Erythroblast (primary cell): ENCODE measurements around the gene PLA2G4C.

Experiments used
- GATA1 ChIP-seq: IDR thresholded peaks from 2 replicates; pipeline ENCODE4 v1.6.1; 2011; ENCODE audit warnings: low read depth, mild to moderate bottlenecking, control low read depth, low read length, moderate library complexity
- POLR2A ChIP-seq: IDR thresholded peaks from 2 replicates; pipeline ENCODE4 v1.6.1; 2011; ENCODE audit warnings: mild to moderate bottlenecking, low read length

DNA sequence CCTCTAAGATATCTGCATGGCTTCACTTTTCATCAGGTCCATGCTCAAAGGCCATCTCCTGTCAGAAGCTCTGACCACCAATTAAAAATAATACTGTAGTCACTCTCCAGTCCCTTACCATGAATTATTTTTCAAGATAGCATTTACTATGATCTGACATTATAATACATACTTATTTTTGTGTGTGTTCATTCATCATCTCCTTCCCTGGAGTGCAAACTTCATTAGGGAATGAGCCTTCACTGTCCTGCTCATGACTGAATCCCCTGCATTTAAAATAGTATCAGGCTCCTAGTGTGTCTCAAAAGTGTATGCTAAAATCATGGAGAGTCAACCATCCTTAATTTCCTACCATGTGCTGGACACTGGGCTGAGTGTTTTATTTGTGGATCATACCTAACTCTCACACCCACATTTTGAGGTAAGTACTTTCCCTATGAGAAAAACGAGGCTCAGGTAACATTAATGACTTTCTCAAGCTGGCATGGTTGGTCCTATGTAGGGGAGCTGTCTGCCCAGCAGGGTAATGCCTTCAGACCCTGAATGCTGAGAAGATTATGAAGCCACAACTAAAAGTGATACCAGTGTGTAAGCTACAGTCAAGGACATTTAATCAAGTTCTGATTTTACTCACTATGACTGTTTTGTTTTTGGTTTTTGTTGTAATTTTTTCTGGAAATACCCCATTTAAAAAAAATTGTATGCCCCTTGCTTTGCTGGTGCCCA is 16.3 kb downstream of the PLA2G4C start:
- TF ChIP-seq POLR2A (no peak), GATA1 (no peak)
